DMS 273 (cell line): ENCODE results near the gene DST.

Experiments
- DNase-seq: peaks from one replicate; lab custom pipeline; 2025; ENCODE audit not compliant: unreplicated experiment; lab: John Stamatoyannopoulos, UW

DST gene

GRCh38 chr6:56488281-56488680, 154.4 kb downstream of the DST start:
- no peak for DNase-seq

DNA sequence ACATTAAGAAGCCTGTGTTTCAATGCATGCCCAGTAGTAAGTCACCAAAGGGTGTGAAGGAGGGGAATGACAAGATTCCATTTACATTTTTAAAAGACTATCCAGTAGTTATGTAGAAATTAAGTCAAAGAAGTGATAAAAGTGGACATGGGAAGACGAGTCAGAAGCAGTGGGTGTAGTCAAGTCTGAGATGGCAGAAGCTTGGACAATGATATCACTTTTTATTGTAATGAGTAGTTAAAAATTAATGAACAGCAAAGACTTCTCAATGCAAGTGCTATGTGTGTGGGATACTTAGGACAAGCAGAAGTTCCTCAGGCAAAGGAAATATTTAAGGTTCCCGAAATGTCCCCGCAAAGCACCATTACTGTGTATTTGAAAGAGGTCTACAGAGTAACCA, 156.0 kb downstream of the DST start:
- DNase-seq, result no peak

DNA sequence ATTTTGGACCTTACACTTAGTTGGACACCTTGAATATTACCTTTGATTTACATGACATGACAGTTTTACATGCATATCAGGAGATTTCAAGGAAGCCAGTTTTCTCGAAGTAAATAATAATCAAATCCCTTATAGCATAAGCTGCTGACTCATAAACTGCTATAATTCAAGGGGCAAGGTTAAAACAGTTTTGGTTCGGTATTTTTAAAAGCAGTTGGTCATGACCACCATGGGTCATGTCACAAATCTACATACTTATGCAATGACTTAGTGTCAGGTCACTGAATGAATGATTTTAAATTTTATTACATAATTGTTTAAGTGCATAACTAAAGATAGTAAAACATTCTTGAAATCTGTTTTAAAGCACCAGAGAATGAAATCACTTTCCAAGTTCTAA, 158.0 kb downstream of the DST start:
- DNase-seq, result no peak

GRCh38 chr6:56483929-56484328, 158.8 kb downstream of the DST start:
- no peak for DNase-seq

DNA sequence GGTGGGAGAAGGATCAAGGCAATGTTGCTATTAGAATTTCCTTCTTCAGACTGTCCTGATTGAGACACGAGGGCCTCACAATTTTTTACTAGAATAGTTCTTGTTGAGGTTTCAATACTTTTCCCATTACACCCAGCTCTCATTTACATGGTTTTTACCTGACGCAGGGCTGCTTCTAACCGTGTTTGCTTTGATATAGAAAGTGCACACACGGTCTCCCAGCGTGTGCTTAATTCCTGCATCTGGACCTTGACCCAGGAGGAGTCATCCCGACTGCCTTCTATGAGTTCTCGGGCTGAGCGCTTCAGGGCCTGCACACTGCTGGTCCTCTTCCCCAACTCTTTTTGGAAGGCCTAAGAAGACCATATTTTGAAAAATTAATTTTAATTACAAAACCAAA, 160.2 kb downstream of the DST start:
- DNase-seq, result no peak

GRCh38 chr6:56481957-56482356, 160.7 kb downstream of the DST start:
- DNase-seq, result no peak

DNA sequence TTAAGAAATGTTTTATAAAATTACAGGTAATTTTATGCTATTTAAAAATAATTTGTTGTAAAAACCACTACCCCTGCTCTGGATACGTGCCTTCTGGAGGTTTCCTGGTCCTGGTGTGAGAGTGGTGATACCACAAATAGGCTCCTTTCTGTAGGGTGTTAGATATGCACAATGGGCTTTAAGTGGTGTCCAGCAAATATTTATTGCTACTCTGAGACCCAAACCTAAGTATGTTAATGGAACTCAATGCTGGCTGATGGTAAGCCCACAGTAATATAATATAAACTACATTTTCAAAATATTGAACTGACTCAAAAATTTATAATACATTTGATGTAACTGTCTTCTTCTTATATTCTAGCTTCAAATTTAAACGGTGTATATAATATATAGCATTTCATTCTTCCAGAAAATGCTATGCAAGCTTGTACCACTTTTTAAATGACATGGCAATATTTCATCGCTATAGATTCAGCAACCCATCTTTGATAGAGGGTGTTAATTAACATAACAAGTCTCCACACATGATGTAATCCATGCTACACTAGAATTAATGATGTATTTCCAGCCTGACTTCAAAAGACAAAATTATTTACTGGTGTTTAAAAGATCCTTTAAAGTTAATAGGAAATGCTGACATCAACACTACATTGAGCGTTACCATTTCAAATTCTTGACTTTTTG, 161.9 kb downstream of the DST start:
- DNase-seq, result no peak

- DNase-seq, result no peak
These were observed 162.4 kb downstream of the DST start for GRCh38 chr6:56480246-56480645.

DNA sequence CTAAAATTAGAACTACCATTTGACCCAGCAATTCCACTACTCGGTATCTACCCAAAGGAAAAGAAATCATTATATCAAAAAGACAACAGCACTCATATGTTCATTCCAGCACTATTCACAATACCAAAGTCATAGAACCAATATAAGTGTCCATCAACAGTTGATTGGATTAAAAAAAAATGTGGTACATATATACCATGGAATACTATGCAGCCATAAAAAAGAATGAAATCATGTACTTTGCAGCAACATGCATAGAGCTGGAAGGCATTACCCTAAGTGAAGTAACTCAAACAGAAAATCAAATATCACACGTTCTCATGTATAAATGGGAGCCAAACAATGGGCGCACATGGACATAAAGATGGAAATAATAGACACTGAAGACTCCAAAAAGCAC, 163.3 kb downstream of the DST start:
- no peak for DNase-seq

GRCh38 chr6:56478202-56478601, 164.5 kb downstream of the DST start:
- DNase-seq, result no peak

- DNase-seq, result no peak
These were observed 165.4 kb downstream of the DST start for GRCh38 chr6:56477241-56477640.

DNA sequence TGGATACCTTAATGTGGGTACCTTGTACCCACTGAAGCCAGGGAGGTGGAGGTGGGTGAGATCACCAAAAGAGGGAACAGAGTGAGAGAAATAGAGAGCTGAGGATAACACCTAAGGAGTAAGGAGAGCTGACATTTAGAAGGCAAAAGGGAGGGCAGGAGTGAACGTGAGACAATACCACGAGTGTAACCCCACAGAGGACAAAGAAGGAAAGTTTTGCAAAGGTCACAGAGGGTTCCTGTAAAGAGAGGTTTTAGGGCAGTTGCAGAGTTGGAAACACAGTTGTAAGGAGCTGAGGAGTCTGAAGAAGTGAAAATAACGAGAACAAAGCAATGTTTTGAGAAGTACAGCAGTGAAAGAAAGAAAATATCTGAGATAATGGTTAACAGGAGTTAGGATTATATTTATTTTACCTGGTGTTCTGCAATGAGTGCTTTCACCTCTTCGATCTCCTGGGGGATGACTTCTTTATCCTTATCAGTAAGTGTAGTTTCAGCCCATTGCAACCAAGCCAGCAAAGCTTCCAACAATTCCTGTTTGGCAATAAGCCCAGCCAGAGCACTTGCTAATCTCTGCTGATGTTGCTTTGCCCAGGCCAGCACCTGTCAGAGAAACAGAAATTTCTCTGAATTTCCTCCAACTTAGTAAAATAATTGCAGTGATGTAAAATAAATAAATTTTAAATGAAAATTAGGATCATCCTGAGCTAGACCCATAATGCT, 166.8 kb downstream of the DST start:
- DNase-seq, result no peak

GRCh38 chr6:56474532-56474931, 168.2 kb downstream of the DST start:
- DNase-seq, result no peak

- DNase-seq, result no peak
These were observed 179.2 kb downstream of the DST start for GRCh38 chr6:56463443-56463842.

- no peak for DNase-seq
These were observed 183.5 kb downstream of the DST start for GRCh38 chr6:56459030-56459805.

- no peak for DNase-seq
These were observed 184.3 kb downstream of the DST start for GRCh38 chr6:56458324-56458884.

- DNase-seq, result no peak
These were observed 185.9 kb downstream of the DST start for GRCh38 chr6:56456785-56457184.

GRCh38 chr6:56450882-56451739, 191.6 kb downstream of the DST start:
- DNase-seq, result peak; percentile 34

DNA sequence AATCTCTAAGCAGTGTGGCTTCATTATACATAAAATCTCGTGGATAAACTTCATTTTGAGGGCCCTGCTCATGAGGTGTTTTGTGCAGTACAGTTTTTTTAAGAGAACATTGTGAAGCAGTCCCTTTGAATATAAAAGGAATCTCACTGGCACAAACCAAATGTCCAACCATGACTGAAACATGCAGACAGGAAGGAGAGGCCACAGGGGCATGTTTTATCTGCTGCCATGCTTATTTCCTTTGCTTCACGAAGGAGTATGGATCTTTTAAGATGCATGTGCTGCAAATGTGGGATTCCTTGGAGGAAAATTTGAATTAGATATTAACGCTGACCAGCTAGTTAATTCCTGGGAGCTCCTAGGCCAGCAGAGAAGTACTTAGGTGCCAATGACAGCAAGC, 192.3 kb downstream of the DST start:
- no peak for DNase-seq

DNA sequence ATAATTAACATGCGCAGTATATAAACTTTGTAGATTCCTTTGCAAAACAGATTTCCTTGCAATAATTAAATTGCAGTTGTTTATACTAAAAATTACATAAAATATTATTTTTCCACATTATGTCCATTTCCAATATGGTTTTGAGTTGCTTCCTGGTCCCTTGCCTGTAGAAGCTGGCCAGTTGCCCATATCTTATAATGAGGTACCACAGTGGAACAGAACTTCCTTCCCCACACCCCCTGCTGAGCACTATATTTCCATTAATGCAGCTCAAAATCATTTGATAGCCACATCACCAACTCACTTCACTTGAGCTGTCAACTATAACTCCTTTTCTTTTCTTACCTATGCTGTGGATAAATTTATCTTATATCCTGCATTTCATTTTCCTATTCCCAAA, 194.6 kb downstream of the DST start:
- peak; percentile 40 for DNase-seq

- DNase-seq, result no peak
These were observed 196.9 kb downstream of the DST start for GRCh38 chr6:56445818-56446217.
